H1 (cell line): Measurements from ENCODE around the gene UNK. TPM values are rescaled to one million over a fixed set of nuclear protein-coding genes. Genes with fewer than 3 reads are reported as not detected.
A peak's percentile ranks its signal among the peaks of the same experiment; 100 is the strongest.

ENCODE experiments used
- CTCF ChIA-PET: fragments of 300-600 bp; sonication (Branson Sonifier 250); formaldehyde crosslinking; loops from one replicate; lab custom pipeline; 2021; ENCODE audit not compliant: partially characterized antibody; lab: Charles Lee
- POLR2A ChIA-PET: fragments of 300-600 bp; sonication (Branson Sonifier 250); formaldehyde crosslinking; loops from one replicate; lab custom pipeline; 2021; ENCODE audit warnings: inconsistent platforms; ENCODE audit not compliant: partially characterized antibody; lab: Charles Lee
- DNase-seq, 2 experiments: peaks; one replicate each; pipeline versions ENCODE4 v3.0.0 to v3.0.0-alpha.2; 2010 to 2022; ENCODE audit warnings: low spot score in 2 of 2, low read depth in 1 of 2, mixed read lengths in 1 of 2
- FAIRE-seq: peaks from 2 replicates; lab custom pipeline; 2011; peaks lifted over from hg19 to GRCh38; lab: Jason Lieb, UNC
- H2AFZ ChIP-seq: 2 replicates; pipeline ENCODE4 v1.8.1; 2012; ENCODE audit warnings: low read length, inconsistent platforms
- H2AK5ac ChIP-seq: 2 replicates; pipeline ENCODE4 v1.6.1; 2013; ENCODE audit warnings: low read depth, low read length
- H2BK120ac ChIP-seq: replicated peaks from 2 replicates; pipeline ENCODE3; 2013; ENCODE audit warnings: low read depth, low read length, inconsistent platforms
- H2BK12ac ChIP-seq: 2 replicates; pipeline ENCODE4 v1.6.1; 2013; ENCODE audit warnings: low read depth, low read length
- H2BK15ac ChIP-seq: 2 replicates; pipeline ENCODE4 v1.6.1; 2013; ENCODE audit warnings: low read length
- H2BK20ac ChIP-seq: 2 replicates; pipeline ENCODE4 v1.6.1; 2013; ENCODE audit warnings: low read length
- H2BK5ac ChIP-seq: 2 replicates; pipeline ENCODE4 v1.6.1; 2013; ENCODE audit warnings: low read depth, low read length
- H3K14ac ChIP-seq: 2 replicates; pipeline ENCODE4 v1.6.1; 2013; ENCODE audit warnings: inconsistent platforms; ENCODE audit not compliant: insufficient read length
- H3K18ac ChIP-seq: 2 replicates; pipeline ENCODE4 v1.6.1; 2013; ENCODE audit warnings: low read length; ENCODE audit errors: extremely low read depth
- H3K23ac ChIP-seq: 2 replicates; pipeline ENCODE4 v1.6.1; 2013; ENCODE audit warnings: inconsistent platforms; ENCODE audit not compliant: insufficient read length
- H3K23me2 ChIP-seq: 2 replicates; pipeline ENCODE4 v1.6.1; 2013; ENCODE audit warnings: low read depth, low read length
- H3K27ac ChIP-seq: 2 replicates; pipeline ENCODE4 v1.6.1; 2011; ENCODE audit warnings: low read depth, low read length, inconsistent platforms
- H3K27me3 ChIP-seq, 4 experiments: replicated peaks in 1 of 4; 1 replicate in 1 of 4; 2 replicates in 3 of 4; pipeline versions ENCODE4 v1.6.1 to v1.8.1; 2011 to 2013; ENCODE audit warnings: low read length in 3 of 4, mild to moderate bottlenecking in 3 of 4, inconsistent platforms in 2 of 4, mixed read lengths in 2 of 4, moderate library complexity in 1 of 4; ENCODE audit not compliant: control insufficient read depth in 3 of 4, insufficient read depth in 3 of 4; ENCODE audit errors: extremely low read depth in 1 of 4
- H3K36me3 ChIP-seq, 4 experiments: 2 replicates each; pipeline versions ENCODE4 v1.6.1 to v1.8.1; 2011 to 2013; ENCODE audit warnings: mild to moderate bottlenecking in 4 of 4, low read length in 3 of 4, moderate library complexity in 2 of 4, control low read depth in 1 of 4, inconsistent platforms in 1 of 4; ENCODE audit not compliant: insufficient read depth in 4 of 4, control insufficient read depth in 2 of 4
- H3K4ac ChIP-seq: replicated peaks from 2 replicates; pipeline ENCODE3; 2013; ENCODE audit warnings: low read length, low read depth, mixed read lengths, inconsistent platforms; ENCODE audit not compliant: insufficient read length
- H3K4me1 ChIP-seq, 4 experiments: replicated peaks in 1 of 4; 1 replicate in 1 of 4; 2 replicates in 3 of 4; pipeline versions ENCODE4 v1.6.1 to v1.8.1; 2011 to 2013; ENCODE audit warnings: low read length in 3 of 4, inconsistent platforms in 2 of 4, mixed read lengths in 1 of 4; ENCODE audit not compliant: insufficient read depth in 4 of 4, control insufficient read depth in 3 of 4
- H3K4me2 ChIP-seq, 2 experiments: 2 replicates each; pipeline versions ENCODE4 v1.6.1 to v1.8.1; 2011 to 2013; ENCODE audit warnings: low read depth in 2 of 2, low read length in 2 of 2, control low read depth in 1 of 2, inconsistent platforms in 1 of 2, mild to moderate bottlenecking in 1 of 2; ENCODE audit not compliant: insufficient read depth in 1 of 2
- H3K4me3 ChIP-seq, 4 experiments: fragments of 200-600, 300-600 bp in 1 of 4; sonication (generic), shearing (Covaris generic), sonication (Bioruptor Twin) in 1 of 4; 2 replicates each; pipeline versions ENCODE4 v1.5.1 to v1.8.1; 2011 to 2016; ENCODE audit warnings: low read length in 4 of 4, low read depth in 3 of 4, control low read depth in 2 of 4, inconsistent platforms in 2 of 4, mild to moderate bottlenecking in 2 of 4, mixed read lengths in 1 of 4, moderate library complexity in 1 of 4; ENCODE audit not compliant: insufficient read depth in 2 of 4; ENCODE audit errors: extremely low read depth in 1 of 4
- H3K56ac ChIP-seq: replicated peaks from 2 replicates; pipeline ENCODE3; 2013; ENCODE audit warnings: low read depth, mild to moderate bottlenecking, mixed read lengths, low read length, inconsistent platforms; ENCODE audit not compliant: insufficient read length
- H3K79me1 ChIP-seq: 2 replicates; pipeline ENCODE4 v1.6.1; 2013; ENCODE audit warnings: low read depth, low read length, control low read depth
- H3K79me2 ChIP-seq, 2 experiments: 2 replicates each; pipeline versions ENCODE4 v1.6.1 to v1.8.1; 2012 to 2013; ENCODE audit warnings: low read length in 2 of 2, mild to moderate bottlenecking in 2 of 2, inconsistent platforms in 1 of 2; ENCODE audit not compliant: insufficient read depth in 2 of 2, control insufficient read depth in 1 of 2
- H3K9ac ChIP-seq, 4 experiments: replicated peaks in 1 of 4; 1 replicate in 1 of 4; 2 replicates in 3 of 4; pipeline versions ENCODE4 v1.6.1 to v1.8.1; 2011 to 2013; ENCODE audit warnings: low read depth in 3 of 4, low read length in 3 of 4, control low read depth in 2 of 4, mild to moderate bottlenecking in 2 of 4, moderate library complexity in 2 of 4, inconsistent platforms in 1 of 4; ENCODE audit errors: extremely low read depth in 1 of 4
- H3K9me3 ChIP-seq, 2 experiments: 2 replicates each; pipeline versions ENCODE4 v1.6.1 to v1.8.1; 2012 to 2013; ENCODE audit warnings: mild to moderate bottlenecking in 2 of 2, moderate library complexity in 2 of 2, control low read depth in 1 of 2, inconsistent platforms in 1 of 2, low read depth in 1 of 2, low read length in 1 of 2, mixed read lengths in 1 of 2; ENCODE audit not compliant: insufficient read depth in 2 of 2
- H4K20me1 ChIP-seq, 2 experiments: replicated peaks in 1 of 2; 2 replicates each; pipeline versions ENCODE3 to v1.8.1; 2011 to 2013; ENCODE audit warnings: inconsistent platforms in 2 of 2, low read length in 2 of 2, mild to moderate bottlenecking in 1 of 2; ENCODE audit not compliant: insufficient read depth in 2 of 2, control insufficient read depth in 1 of 2
- H4K5ac ChIP-seq: 2 replicates; pipeline ENCODE4 v1.6.1; 2013; ENCODE audit warnings: low read length, low read depth, mixed read lengths, inconsistent platforms; ENCODE audit not compliant: insufficient read length
- H4K8ac ChIP-seq: 2 replicates; pipeline ENCODE4 v1.8.0; 2013; ENCODE audit warnings: mild to moderate bottlenecking, moderate library complexity, low read length, inconsistent platforms; ENCODE audit not compliant: insufficient read depth; ENCODE audit errors: extremely low read depth
- H4K91ac ChIP-seq: replicated peaks from 2 replicates; pipeline ENCODE3; 2013; ENCODE audit warnings: low read length, mixed read lengths, inconsistent platforms; ENCODE audit not compliant: insufficient read length
- CTCF ChIP-seq, 3 experiments: IDR thresholded peaks; 1 replicate in 2 of 3; 2 replicates in 1 of 3; pipeline versions ENCODE4 v1.5.1 to v1.6.1; 2011; ENCODE audit warnings: low read length in 3 of 3, mild to moderate bottlenecking in 3 of 3, inconsistent platforms in 2 of 3, low read depth in 1 of 3, moderate library complexity in 1 of 3; ENCODE audit not compliant: insufficient read depth in 1 of 3; ENCODE audit errors: control extremely low read depth in 1 of 3
- TAF1 ChIP-seq: IDR thresholded peaks from 2 replicates; pipeline ENCODE4 v1.6.1; 2011; ENCODE audit warnings: mild to moderate bottlenecking, low read depth, low read length
- WGBS, 2 experiments: shearing (Covaris generic) in 1 of 2; methylation state at CpG; one replicate each; pipeline versions ENCODE4 v1.1.6 to v1.1.7; 2013 to 2015; ENCODE audit warnings: low lambda C conversion rate in 2 of 2, mixed read lengths in 2 of 2, inconsistent platforms in 1 of 2, low coverage in 1 of 2, missing lambda C conversion rate in 1 of 2; ENCODE audit not compliant: insufficient replicate concordance in 2 of 2, insufficient coverage in 1 of 2, insufficient read length in 1 of 2; ENCODE audit errors: extremely low coverage in 1 of 2, missing lambda C conversion rate in 1 of 2; 5-methylcytosine and 5-hydroxymethylcytosine counted together
- polyA plus RNA-seq, 7 experiments: library from polyadenylated mRNA; depleted of rRNA in 3 of 7; stranded (reverse) in 5 of 7; unstranded in 2 of 7; fragments of >200 nt in 5 of 7; fragments of 200-250 nt in 2 of 7; gene quantifications; 1 replicate in 5 of 7; 2 replicates in 1 of 7; 4 replicates in 1 of 7; pipeline versions ENCODE4 v1.2.1 to v1.2.3, GENCODE V29; 2011 to 2013; ENCODE audit warnings: missing spikeins in 2 of 7, mixed read lengths in 2 of 7
- total RNA-seq: library from RNA; stranded (reverse); fragmentation: NEBNext Ultra II Directional; extraction: Animal tissue kit (Norgen Biotek cat#: 25700); gene quantifications from 2 replicates; pipeline ENCODE4 v1.2.1, GENCODE V29; 2021

Gene UNK
- total and polyA plus RNA-seq, 2 of the 8 experiments (the other 6 are each of a cell fraction or from before 2014, with no cell fraction given): 24.2 to 33.3 TPM

- Histone ChIP-seq H4K8ac (no peak overlapping the region; the same call in 1 of the 2 replicates), H3K23me2 (peaks cover 2% of the 10 kb centered on the region; the same call in 1 of the 2 replicates)
- TF ChIP-seq CTCF (IDR thresholded peaks at IDR 0.05; ENCODE audit: control extremely low read depth in 1 of 3, insufficient read depth in 1 of 3, low read depth in 1 of 3, low read length in 3 of 3) (peak in 2 of 3 experiments; percentile 2 to 28; a peak in 1 of 4 replicates), TAF1 (no peak)
- TF ChIP-seq, all 59 proteins: peak for 1
- no peaks in the 10 kb centered on the region for H4K20me1 ChIP-seq
- no peak overlapping the region for H3K56ac ChIP-seq
- peaks cover 0 to 23% (median 19%) of the 10 kb centered on the region in 4 experiments; a peak in 6 of 7 replicates for H3K4me1 ChIP-seq
- H2BK15ac ChIP-seq: no peak overlapping the region
- H3K18ac ChIP-seq: no peak overlapping the region
- no peak for DNase-seq
- H3K4me3 ChIP-seq: no peak overlapping the region
- H3K4me2 ChIP-seq: no peak overlapping the region
- peaks cover 7 to 22% (median 15%) of the 10 kb centered on the region in 4 experiments for H3K36me3 ChIP-seq
- peak overlapping the region; percentile 83; the same call in 1 of the 2 replicates for H2BK5ac ChIP-seq
- H2AFZ ChIP-seq: no peak overlapping the region
- CTCF ChIA-PET: interaction anchor here (0.6 to 21.9 kb wide), 29 partner anchors 10 to 323 kb away, joined by 3 to 563 read pairs (median 4); partner anchors contain the start of genes GALK1, UNC13D, UNK and WBP2
- H2AK5ac ChIP-seq: no peak overlapping the region
- H3K9me3 ChIP-seq: no peaks in the 10 kb centered on the region
- no peak overlapping the region for H3K4ac ChIP-seq
- no peak overlapping the region for H3K14ac ChIP-seq
- H2BK120ac ChIP-seq: no peak overlapping the region
- H3K27ac ChIP-seq: peak overlapping the region; percentile 43; the same call in 1 of the 2 replicates
- H3K79me2 ChIP-seq: no peaks in the 10 kb centered on the region
- H4K5ac ChIP-seq: peak overlapping the region; percentile 23
- H3K23ac ChIP-seq: no peak overlapping the region
- no peak overlapping the region for H3K9ac ChIP-seq
- no peak overlapping the region for H2BK12ac ChIP-seq
- POLR2A ChIA-PET: interaction anchor here (0.9 to 16.0 kb wide), 17 partner anchors 9 to 169 kb away, joined by 3 to 216 read pairs (median 6); partner anchors contain the start of genes RECQL5, SAP30BP, TRIM65 and UNK
- no peaks in the 10 kb centered on the region for H3K27me3 ChIP-seq
- no peak overlapping the region for H2BK20ac ChIP-seq
- H4K91ac ChIP-seq: no peak overlapping the region
- 85% methylated on average over 14 of the region's 14 CpGs; no CpG with 5 or more reads in 1 of the 2 experiments for WGBS, 2 experiments
- 0 out of 2 replicates have a peak, but pooled peaks cover 2% of the 10 kb centered on the region for H3K79me1 ChIP-seq
- no peak for FAIRE-seq
Measured at GRCh38 chr17:75826561-75827307, 42.1 kb downstream of the UNK start.
